ENCODE data around the gene AHCYL1. TPM values are rescaled to one million over a fixed set of nuclear protein-coding genes. Genes with fewer than 3 reads are reported as not detected.

Gene AHCYL1
- total and polyA plus RNA-seq, 10 of the 15 experiments (the other 5 are each of a cell fraction or from before 2014, with no cell fraction given), result 24.7 to 73.6 (median 46.8) TPM

DNA sequence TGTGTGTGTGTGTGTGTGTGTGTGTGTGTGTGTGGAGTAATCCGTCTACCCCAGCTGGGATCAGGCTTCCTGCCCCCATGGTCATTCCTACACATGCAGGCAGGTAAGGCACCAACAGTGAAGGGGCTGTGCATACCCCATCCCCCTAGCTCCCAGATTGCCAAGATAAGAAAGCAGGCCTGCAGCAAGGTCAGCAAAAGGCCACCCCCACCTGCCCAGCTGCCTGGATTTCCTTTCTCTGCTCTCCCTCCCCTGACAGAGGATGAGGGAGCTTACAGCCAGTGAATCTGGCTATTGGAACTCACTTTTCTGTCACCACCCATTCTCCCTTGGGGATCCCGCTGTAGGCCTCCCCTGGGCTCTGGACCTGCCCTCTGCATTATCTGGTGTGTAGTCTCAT is 78.0 kb downstream of the AHCYL1 start:
- H2AFZ ChIP-seq (ENCODE audit: control insufficient read depth, low read depth, low read length), result no peak overlapping the region
- no peaks in the 10 kb centered on the region for H3K79me2 ChIP-seq (ENCODE audit: control insufficient read depth, insufficient read depth, low read length)
- 71% methylated on average over 2 of the region's 2 CpGs for WGBS (ENCODE audit: insufficient coverage, insufficient replicate concordance, low lambda C conversion rate, missing lambda C conversion rate)
- no peak overlapping the region for H3K9ac ChIP-seq (ENCODE audit: control insufficient read depth, insufficient read depth, low read length)
- no peak for DNase-seq (ENCODE audit: low read depth, low spot score)
- CTCF ChIA-PET, result interaction anchor here (0.9 to 6.9 kb wide), 5 partner anchors 8 to 32 kb away, joined by 3 to 57 read pairs (median 4); no protein-coding TSS in a partner anchor
- no peak overlapping the region for H3K4me2 ChIP-seq (ENCODE audit: control insufficient read depth, insufficient read depth)
- ATAC-seq, result no peak
- no peaks in the 10 kb centered on the region for H3K4me1 ChIP-seq (ENCODE audit: control insufficient read depth, insufficient read depth, low read length)
- no peak for FAIRE-seq
- POLR2A ChIA-PET, result interaction anchor here (0.5 kb wide), 1 partner anchor 1229 kb away, joined by 3 read pairs; no protein-coding TSS in a partner anchor
- intact Hi-C loops (cut with micrococcal nuclease; ENCODE audit: unreplicated experiment) (no loop called here), in situ Hi-C loops (cut with MboI) (no loop called here)
- no TSS peak for BruUV-seq (replicated peaks)
- RAD21 ChIA-PET (ENCODE audit: unreplicated experiment), result interaction anchor here (0.6 kb wide), 1 partner anchor 322 kb away, joined by 3 read pairs; no protein-coding TSS in a partner anchor
- SMC1A ChIA-PET (ENCODE audit: uncharacterized antibody, unreplicated experiment), result interaction anchor here (1.0 kb wide), 1 partner anchor 25 kb away, joined by 3 read pairs; no protein-coding TSS in a partner anchor
- no peak overlapping the region for H3K4me3 ChIP-seq
- peaks cover 7% of the 10 kb centered on the region; the same call in 1 of the 2 replicates for H4K20me1 ChIP-seq (ENCODE audit: control insufficient read depth, insufficient read depth)
- no peak overlapping the region for H3K27ac ChIP-seq (ENCODE audit: control insufficient read depth, insufficient read depth)
- no peaks in the 10 kb centered on the region for H3K9me3 ChIP-seq (replicated peaks; ENCODE audit: control insufficient read depth, insufficient read depth, low read length)
- peaks cover 7 to 9% of the 10 kb centered on the region in 2 experiments; a peak in 3 of 4 replicates for H3K27me3 ChIP-seq (replicated peaks in 1 of 2; ENCODE audit: control insufficient read depth in 2 of 2, insufficient read depth in 2 of 2, low read length in 1 of 2)
- no peaks in the 10 kb centered on the region; a peak in 2 of 4 replicates for H3K36me3 ChIP-seq (ENCODE audit: control insufficient read depth in 2 of 2, insufficient read depth in 2 of 2, low read length in 1 of 2)
- TF ChIP-seq FOXK2 (IDR thresholded peaks at IDR 0.05), result no peak
- TF ChIP-seq, protein P1, sequence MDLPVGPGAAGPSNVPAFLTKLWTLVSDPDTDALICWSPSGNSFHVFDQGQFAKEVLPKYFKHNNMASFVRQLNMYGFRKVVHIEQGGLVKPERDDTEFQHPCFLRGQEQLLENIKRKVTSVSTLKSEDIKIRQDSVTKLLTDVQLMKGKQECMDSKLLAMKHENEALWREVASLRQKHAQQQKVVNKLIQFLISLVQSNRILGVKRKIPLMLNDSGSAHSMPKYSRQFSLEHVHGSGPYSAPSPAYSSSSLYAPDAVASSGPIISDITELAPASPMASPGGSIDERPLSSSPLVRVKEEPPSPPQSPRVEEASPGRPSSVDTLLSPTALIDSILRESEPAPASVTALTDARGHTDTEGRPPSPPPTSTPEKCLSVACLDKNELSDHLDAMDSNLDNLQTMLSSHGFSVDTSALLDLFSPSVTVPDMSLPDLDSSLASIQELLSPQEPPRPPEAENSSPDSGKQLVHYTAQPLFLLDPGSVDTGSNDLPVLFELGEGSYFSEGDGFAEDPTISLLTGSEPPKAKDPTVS (IDR thresholded peaks at IDR 0.05; ENCODE audit: low read depth, low read length), result no peak
- no peak for TF ChIP-seq PML (IDR thresholded peaks at IDR 0.05; ENCODE audit: low read length)
- TF ChIP-seq CREM (IDR thresholded peaks at IDR 0.05; ENCODE audit: low read depth), result no peak
- TF ChIP-seq NFXL1 (IDR thresholded peaks at IDR 0.05; ENCODE audit: borderline replicate concordance), result no peak
- TF ChIP-seq PAX8 (IDR thresholded peaks at IDR 0.05), result no peak
- TF ChIP-seq, protein P2, sequence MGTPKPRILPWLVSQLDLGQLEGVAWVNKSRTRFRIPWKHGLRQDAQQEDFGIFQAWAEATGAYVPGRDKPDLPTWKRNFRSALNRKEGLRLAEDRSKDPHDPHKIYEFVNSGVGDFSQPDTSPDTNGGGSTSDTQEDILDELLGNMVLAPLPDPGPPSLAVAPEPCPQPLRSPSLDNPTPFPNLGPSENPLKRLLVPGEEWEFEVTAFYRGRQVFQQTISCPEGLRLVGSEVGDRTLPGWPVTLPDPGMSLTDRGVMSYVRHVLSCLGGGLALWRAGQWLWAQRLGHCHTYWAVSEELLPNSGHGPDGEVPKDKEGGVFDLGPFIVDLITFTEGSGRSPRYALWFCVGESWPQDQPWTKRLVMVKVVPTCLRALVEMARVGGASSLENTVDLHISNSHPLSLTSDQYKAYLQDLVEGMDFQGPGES (IDR thresholded peaks at IDR 0.05), result no peak
- TF ChIP-seq NBN (IDR thresholded peaks at IDR 0.05), result no peak
- TF ChIP-seq, protein P3, sequence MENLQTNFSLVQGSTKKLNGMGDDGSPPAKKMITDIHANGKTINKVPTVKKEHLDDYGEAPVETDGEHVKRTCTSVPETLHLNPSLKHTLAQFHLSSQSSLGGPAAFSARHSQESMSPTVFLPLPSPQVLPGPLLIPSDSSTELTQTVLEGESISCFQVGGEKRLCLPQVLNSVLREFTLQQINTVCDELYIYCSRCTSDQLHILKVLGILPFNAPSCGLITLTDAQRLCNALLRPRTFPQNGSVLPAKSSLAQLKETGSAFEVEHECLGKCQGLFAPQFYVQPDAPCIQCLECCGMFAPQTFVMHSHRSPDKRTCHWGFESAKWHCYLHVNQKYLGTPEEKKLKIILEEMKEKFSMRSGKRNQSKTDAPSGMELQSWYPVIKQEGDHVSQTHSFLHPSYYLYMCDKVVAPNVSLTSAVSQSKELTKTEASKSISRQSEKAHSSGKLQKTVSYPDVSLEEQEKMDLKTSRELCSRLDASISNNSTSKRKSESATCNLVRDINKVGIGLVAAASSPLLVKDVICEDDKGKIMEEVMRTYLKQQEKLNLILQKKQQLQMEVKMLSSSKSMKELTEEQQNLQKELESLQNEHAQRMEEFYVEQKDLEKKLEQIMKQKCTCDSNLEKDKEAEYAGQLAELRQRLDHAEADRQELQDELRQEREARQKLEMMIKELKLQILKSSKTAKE (IDR thresholded peaks at IDR 0.05; ENCODE audit: low read depth, poor library complexity, severe bottlenecking), result no peak
- TF ChIP-seq GATAD2B (conservative IDR thresholded peaks at IDR 0.05; ENCODE audit: low read depth), result no peak
- TF ChIP-seq TBL1XR1 (IDR thresholded peaks at IDR 0.05; ENCODE audit: low read depth, low read length), result no peak
- TF ChIP-seq, protein P4, sequence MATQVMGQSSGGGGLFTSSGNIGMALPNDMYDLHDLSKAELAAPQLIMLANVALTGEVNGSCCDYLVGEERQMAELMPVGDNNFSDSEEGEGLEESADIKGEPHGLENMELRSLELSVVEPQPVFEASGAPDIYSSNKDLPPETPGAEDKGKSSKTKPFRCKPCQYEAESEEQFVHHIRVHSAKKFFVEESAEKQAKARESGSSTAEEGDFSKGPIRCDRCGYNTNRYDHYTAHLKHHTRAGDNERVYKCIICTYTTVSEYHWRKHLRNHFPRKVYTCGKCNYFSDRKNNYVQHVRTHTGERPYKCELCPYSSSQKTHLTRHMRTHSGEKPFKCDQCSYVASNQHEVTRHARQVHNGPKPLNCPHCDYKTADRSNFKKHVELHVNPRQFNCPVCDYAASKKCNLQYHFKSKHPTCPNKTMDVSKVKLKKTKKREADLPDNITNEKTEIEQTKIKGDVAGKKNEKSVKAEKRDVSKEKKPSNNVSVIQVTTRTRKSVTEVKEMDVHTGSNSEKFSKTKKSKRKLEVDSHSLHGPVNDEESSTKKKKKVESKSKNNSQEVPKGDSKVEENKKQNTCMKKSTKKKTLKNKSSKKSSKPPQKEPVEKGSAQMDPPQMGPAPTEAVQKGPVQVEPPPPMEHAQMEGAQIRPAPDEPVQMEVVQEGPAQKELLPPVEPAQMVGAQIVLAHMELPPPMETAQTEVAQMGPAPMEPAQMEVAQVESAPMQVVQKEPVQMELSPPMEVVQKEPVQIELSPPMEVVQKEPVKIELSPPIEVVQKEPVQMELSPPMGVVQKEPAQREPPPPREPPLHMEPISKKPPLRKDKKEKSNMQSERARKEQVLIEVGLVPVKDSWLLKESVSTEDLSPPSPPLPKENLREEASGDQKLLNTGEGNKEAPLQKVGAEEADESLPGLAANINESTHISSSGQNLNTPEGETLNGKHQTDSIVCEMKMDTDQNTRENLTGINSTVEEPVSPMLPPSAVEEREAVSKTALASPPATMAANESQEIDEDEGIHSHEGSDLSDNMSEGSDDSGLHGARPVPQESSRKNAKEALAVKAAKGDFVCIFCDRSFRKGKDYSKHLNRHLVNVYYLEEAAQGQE (IDR thresholded peaks at IDR 0.05; ENCODE audit: low read depth, low read length), result no peak
- no peak for TF ChIP-seq CHD4 (IDR thresholded peaks at IDR 0.05)
- TF ChIP-seq ZNF622 (IDR thresholded peaks at IDR 0.05), result no peak
- no peak for TF ChIP-seq SMC3 (IDR thresholded peaks at IDR 0.05; ENCODE audit: borderline replicate concordance, low read length)
- TF ChIP-seq NR2C2 (IDR thresholded peaks at IDR 0.05; ENCODE audit: borderline replicate concordance, control insufficient read depth, insufficient read length, low read depth), result no peak
- no peak for TF ChIP-seq ZNF384 (IDR thresholded peaks at IDR 0.05; ENCODE audit: borderline replicate concordance, low read depth, low read length)
- TF ChIP-seq IRF4 (IDR thresholded peaks at IDR 0.05; ENCODE audit: low read depth, low read length), result no peak
- no peak for TF ChIP-seq SMAD5 (IDR thresholded peaks at IDR 0.05; ENCODE audit: low read depth)

All from GM12878 (cell line).